ENCODE measurements around the gene DHRS12.

The DHRS12 gene

GRCh38 chr13:51723529-51723928 is 80.4 kb downstream of the DHRS12 start:
- TF ChIP-seq, protein P1, sequence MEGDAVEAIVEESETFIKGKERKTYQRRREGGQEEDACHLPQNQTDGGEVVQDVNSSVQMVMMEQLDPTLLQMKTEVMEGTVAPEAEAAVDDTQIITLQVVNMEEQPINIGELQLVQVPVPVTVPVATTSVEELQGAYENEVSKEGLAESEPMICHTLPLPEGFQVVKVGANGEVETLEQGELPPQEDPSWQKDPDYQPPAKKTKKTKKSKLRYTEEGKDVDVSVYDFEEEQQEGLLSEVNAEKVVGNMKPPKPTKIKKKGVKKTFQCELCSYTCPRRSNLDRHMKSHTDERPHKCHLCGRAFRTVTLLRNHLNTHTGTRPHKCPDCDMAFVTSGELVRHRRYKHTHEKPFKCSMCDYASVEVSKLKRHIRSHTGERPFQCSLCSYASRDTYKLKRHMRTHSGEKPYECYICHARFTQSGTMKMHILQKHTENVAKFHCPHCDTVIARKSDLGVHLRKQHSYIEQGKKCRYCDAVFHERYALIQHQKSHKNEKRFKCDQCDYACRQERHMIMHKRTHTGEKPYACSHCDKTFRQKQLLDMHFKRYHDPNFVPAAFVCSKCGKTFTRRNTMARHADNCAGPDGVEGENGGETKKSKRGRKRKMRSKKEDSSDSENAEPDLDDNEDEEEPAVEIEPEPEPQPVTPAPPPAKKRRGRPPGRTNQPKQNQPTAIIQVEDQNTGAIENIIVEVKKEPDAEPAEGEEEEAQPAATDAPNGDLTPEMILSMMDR (IDR thresholded peaks at IDR 0.05; ENCODE audit: low read depth, low read length) = no peak
- no peak for DNase-seq (ENCODE audit: extremely low read depth, low read depth)

GRCh38 chr13:51721496-51721895 is 82.5 kb downstream of the DHRS12 start:
- no peak for DNase-seq (ENCODE audit: extremely low read depth, low read depth)
- TF ChIP-seq, protein P1 (IDR thresholded peaks at IDR 0.05; ENCODE audit: low read depth, low read length) = no peak

GRCh38 chr13:51719394-51719793 is 84.6 kb downstream of the DHRS12 start:
- TF ChIP-seq, protein P1 (IDR thresholded peaks at IDR 0.05; ENCODE audit: low read depth, low read length) = no peak
- DNase-seq (ENCODE audit: extremely low read depth, low read depth) = no peak

Measured in AG09319 (cell line).